ENCODE measurements around the gene ZBTB17.

GRCh38 chr1:15916916-15917315, 59.0 kb downstream of the ZBTB17 start:
- no peak for TF ChIP-seq CREB1 (CRISPR knock-in tag; IDR thresholded peaks at IDR 0.05; ENCODE audit: low read depth)
- no peak for TF ChIP-seq POLR2AphosphoS5 (IDR thresholded peaks at IDR 0.05; ENCODE audit: low read depth)
- no peak for TF ChIP-seq CTCF (conservative IDR thresholded peaks at IDR 0.05; ENCODE audit: low read depth in 2 of 2)
- no peak for TF ChIP-seq REST (IDR thresholded peaks at IDR 0.05; ENCODE audit: unreplicated experiment)
- TF ChIP-seq EZH2phosphoT487 (IDR thresholded peaks at IDR 0.05; ENCODE audit: unreplicated experiment), result no peak
- TF ChIP-seq EZH2 (IDR thresholded peaks at IDR 0.05; ENCODE audit: low read depth, unreplicated experiment), result no peak
- no peak for TF ChIP-seq NANOG (IDR thresholded peaks at IDR 0.05; ENCODE audit: borderline replicate concordance)
- no peak for TF ChIP-seq ZNF462 (CRISPR knock-in tag; IDR thresholded peaks at IDR 0.05)
- TF ChIP-seq ZNF331 (CRISPR knock-in tag; IDR thresholded peaks at IDR 0.05; ENCODE audit: low read depth), result no peak

All from GM23338 (cell line).